IPS-NIHi7 (cell line): ENCODE results near the gene CST9.
"Not testable (repeated sequence)": the region's sequence is repeated elsewhere in the genome, so short reads cannot be mapped to it uniquely, and the experiment has no call there.

Experiments used
- DNase-seq: peaks from one replicate; pipeline ENCODE4 v3.0.0; 2012; ENCODE audit warnings: mixed read lengths; ENCODE audit errors: extremely low spot score

Gene CST9

DNA sequence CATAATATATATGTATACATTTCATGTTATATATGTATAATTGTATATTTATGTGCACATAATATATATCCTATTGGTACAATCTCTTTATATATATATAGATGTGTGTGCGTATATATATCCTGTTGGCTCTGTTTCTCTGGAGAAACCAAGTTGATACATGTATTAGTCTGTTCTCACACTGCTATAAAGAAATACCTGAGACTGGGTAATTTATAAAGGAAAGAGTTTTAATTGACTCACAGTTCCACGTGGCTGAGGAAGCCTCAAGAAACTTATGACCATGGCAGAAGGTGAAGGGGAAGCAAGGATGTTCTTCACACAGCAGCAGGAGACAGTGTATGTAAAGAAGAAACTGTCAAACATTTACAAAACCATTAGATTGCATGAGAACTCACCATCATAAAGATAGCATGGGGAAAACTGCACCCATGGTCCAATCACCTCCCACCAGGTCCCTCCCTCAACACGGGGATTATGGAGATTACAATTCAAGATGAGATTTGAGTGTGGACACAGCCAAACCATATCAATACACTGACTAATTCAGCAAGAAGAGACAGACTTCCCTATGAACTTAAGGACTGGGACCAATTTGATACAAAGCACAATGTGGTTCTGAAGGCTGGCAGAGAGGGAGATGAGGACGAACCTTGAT is 18.1 kb upstream of the CST9 start:
- no peak for DNase-seq

GRCh38 chr20:23622839-23623343 is 17.2 kb upstream of the CST9 start:
- DNase-seq = peak; percentile 71

DNA sequence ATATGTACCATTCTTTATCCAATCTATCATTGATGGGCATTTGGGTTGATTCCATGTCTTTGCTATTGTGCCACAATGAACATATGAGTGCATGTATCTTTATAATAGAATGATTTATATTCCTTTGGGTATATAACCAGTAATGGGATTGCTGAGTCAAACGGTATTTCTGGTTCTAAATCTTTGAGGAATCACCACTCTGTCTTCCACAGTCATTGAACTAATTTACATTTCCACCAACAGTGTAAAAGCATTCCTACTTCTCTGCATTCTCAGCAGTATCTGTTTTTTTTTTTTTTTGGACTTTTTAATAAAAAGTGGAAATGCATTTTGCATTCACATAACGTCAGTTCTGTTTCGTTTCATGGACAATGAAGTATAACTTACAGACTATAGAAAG is 16.7 kb upstream of the CST9 start:
- not testable (repeated sequence) for DNase-seq

- DNase-seq = not testable (repeated sequence)
Measured at GRCh38 chr20:23620670-23621386, 15.1 kb upstream of the CST9 start.

GRCh38 chr20:23614163-23614562 is 8.4 kb upstream of the CST9 start:
- DNase-seq = no peak

DNA sequence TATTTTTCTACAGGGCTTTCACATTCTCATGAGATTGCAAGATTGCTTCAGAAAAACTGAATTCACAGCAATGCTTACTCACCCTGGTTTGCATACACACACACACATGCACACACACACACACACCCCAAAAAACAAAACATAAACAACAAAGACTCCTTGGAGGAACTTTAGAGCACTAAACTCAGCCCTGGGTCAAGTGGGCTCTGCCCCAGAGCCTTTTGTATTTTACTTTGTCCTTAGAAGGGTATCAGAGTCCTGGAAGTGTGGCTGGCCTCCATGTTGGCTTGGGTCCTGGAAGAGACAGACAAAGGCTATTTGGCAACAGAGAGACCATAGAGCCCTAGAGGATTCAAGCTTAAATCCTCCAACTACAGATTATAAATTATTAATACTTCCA is 8.0 kb upstream of the CST9 start:
- DNase-seq = no peak

DNA sequence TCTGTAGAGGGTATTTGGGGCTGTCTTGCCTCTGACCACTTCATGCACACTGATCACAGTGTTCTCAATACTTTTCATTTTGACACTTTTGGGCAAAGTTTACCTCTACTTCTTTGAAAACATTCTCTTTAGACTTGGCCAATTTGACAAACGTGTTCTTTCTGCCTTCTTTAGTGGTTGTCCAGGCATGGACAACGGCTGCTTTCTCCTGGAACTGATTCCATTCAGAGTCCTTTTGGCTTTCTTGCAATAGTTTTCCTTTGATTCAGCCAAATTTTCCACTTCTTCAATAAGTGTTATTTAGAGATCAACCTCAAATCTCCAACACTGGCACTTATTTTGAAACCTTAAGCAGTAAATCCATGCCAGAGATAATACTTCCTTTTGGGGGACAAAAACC is 6.7 kb upstream of the CST9 start:
- no peak for DNase-seq

- no peak for DNase-seq
Measured at GRCh38 chr20:23609486-23610109, 3.9 kb upstream of the CST9 start.

- DNase-seq = no peak
Measured at GRCh38 chr20:23608251-23608846, 2.6 kb upstream of the CST9 start.

DNA sequence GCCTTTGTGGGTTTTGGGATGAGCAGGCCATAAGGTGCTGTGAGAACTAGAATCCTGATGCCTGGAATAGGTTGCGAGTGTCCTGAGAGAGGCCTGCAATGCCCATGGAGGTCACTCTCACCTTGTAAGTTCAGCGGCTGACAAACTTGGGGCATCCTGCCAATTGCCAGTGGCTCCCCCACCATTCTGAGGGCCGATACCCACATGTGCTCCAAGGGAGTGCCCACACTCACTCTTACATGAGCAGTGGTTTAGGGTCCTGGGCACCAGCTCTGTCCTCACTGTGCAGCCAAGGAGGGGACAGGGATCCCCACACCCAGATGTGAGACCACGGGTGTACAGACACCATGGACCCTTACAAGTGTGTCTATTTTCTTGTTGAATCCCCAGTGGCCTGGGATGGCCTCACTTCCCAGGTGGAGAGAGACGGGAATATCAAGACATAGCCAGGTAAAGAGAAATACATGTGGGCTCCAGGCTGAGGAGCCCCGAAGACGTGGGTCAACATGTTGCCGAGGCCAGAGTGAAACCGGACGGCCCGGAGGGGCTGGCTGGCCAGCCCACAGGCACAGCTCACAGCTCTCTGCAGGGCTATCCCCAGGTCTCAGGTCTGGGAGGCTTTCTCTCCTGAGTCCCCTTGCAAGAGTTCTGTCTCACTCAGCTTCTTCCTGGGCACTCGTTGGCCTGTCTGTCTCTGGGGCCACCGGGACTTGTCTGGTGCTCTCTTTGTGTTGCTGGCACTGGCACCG is 2.0 kb upstream of the CST9 start:
- no peak for DNase-seq

GRCh38 chr20:23606652-23607049 is 934 bp upstream of the CST9 start:
- peak; percentile 95 for DNase-seq

GRCh38 chr20:23604306-23604705 is 1.4 kb downstream of the CST9 start:
- no peak for DNase-seq

GRCh38 chr20:23603321-23603720 is 2.4 kb downstream of the CST9 start:
- DNase-seq = no peak

DNA sequence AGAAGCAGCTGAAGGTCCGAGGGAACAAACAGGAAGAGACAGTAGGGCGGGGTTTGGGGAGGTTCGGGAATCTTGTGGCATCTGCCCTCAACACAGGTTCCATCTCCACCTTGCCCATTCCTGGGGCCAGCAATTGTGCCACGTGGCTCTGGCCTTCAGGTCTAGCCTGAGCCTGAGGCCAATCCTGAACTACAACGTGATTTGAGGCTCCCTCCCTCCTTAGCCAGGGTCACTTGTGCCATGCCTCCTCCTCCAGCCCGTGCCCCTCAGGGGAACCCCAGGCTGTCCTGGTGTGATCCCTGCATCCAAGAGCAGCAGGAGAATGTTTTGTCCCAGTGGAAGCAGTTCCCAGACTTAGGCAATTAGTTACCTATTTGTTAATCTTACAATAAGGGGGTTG is 3.0 kb downstream of the CST9 start:
- no peak for DNase-seq

DNA sequence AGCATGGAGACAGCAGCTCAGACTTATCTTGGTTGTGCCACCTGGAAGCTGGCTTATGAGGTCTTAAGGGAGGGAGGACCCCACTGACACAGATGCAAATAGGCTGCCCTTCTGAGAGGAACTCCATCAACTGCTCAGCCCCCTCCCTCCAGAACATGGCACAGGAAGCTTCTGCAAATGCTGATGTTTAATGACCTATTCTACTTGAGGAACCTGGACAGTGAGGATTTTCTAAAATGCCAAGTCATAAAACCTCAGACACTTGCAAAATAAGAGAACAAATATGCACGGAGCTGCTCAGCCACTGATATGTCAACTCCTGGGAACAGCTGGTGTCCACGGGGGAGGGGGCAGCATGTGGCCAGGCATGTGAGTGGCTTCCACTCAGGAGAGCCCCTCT is 3.5 kb downstream of the CST9 start:
- DNase-seq = no peak

GRCh38 chr20:23601715-23602114 is 4.0 kb downstream of the CST9 start:
- DNase-seq = no peak

- no peak for DNase-seq
Measured at GRCh38 chr20:23598481-23598880, 7.2 kb downstream of the CST9 start.

- no peak for DNase-seq
Measured at GRCh38 chr20:23596579-23597250, 9.0 kb downstream of the CST9 start.

DNA sequence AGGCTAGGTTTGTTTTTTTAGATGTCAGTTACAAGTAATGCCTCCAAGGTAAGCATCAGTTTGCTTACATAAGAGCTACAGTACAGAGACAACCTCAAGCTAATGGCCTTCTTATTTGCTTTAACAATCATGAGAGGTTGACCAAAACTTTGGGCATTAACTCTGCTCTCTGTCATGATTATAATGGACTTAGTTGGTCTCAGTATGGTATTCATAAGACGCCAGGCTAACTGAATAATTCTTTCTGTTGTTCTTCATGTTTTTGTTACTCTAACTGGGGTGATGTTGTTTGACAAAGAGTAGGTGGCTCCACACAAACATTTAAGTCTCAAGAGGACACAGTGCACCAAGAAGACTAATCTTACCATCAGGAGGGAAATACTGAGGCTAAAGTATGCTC is 9.8 kb downstream of the CST9 start:
- no peak for DNase-seq

DNA sequence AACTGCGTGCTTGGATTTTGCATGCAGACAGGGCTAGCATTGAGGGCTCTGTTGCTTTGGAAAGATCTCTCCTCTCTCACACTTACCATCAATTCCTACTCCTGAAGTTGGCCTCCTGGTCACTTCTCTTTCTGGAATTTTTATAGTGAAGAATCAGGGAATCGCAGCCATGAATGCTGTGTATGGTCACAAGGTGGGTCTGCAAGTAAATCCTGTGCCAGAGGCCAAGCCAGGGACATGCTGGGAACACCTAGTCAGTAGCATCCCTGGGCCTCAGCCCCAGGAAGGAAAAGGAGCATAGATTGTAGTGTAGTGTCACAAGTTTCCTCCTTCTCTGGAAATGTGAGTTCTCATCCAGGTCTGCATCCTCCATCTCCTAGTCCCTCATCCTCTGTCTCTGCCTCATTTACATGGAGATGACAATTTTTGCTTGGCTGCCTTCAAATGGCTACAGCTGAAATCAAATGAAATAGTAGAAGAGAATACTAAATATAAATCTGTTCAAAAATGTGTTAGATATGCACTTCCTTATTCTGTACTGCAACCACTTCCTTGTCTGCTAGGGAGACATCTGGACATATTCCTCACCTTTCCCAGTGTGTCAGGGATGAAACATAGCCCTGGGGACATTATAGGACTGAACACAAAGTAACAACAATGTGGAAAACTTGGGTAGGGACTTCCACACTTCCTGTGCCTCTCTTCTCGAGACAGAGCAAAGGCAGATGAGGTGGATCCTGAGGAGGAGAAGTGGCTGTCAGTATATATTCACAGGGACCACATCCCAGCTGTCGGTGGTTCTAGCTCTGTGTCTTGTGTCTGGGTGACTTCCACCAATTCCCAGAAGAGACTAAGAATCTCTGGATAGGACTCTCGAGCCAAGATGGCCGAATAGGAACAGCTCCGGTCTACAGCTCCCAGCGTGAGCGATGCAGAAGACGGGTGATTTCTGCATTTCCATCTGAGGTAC is 17.0 kb downstream of the CST9 start:
- no peak for DNase-seq
